ENCODE data around the gene ZBTB7C. TPM values are rescaled to one million over a fixed set of nuclear protein-coding genes. Genes with fewer than 3 reads are reported as not detected.

ZBTB7C gene
- total RNA-seq, 2 donors from 2014 or later: 1.3 to 2.3 TPM

GRCh38 chr18:48003426-48004349 lies 405.5 kb downstream of the ZBTB7C start:
- ATAC-seq: peak; percentile 53
- DNase-seq: peak; percentile 59 to 90 (median 79)
- Histone ChIP-seq H3K4me1 (peaks cover 26% of the 10 kb centered on the region), H3K27me3 (no peaks in the 10 kb centered on the region), H3K27ac (peak overlapping the region; percentile 66 to 82 (median 78)), H3K36me3 (replicated peaks in 1 of 2; ENCODE audit: insufficient read depth in 1 of 2, low read depth in 2 of 2) (no peaks in the 10 kb centered on the region), H3K9me3 (no peaks in the 10 kb centered on the region), H3K4me3 (no peak overlapping the region)
- 62 to 65% methylated on average over 8 to 10 of the region's 10 CpGs for WGBS, 2 donors
- TF ChIP-seq, protein P1, sequence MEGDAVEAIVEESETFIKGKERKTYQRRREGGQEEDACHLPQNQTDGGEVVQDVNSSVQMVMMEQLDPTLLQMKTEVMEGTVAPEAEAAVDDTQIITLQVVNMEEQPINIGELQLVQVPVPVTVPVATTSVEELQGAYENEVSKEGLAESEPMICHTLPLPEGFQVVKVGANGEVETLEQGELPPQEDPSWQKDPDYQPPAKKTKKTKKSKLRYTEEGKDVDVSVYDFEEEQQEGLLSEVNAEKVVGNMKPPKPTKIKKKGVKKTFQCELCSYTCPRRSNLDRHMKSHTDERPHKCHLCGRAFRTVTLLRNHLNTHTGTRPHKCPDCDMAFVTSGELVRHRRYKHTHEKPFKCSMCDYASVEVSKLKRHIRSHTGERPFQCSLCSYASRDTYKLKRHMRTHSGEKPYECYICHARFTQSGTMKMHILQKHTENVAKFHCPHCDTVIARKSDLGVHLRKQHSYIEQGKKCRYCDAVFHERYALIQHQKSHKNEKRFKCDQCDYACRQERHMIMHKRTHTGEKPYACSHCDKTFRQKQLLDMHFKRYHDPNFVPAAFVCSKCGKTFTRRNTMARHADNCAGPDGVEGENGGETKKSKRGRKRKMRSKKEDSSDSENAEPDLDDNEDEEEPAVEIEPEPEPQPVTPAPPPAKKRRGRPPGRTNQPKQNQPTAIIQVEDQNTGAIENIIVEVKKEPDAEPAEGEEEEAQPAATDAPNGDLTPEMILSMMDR (IDR thresholded peaks at IDR 0.05): no peak
- no peak for TF ChIP-seq POLR2A (IDR thresholded peaks at IDR 0.05)
- intact Hi-C loops (cut with DNase I): no loop called here

GRCh38 chr18:48002933-48003365 lies 406.2 kb downstream of the ZBTB7C start:
- H3K36me3 ChIP-seq (replicated peaks in 1 of 2; ENCODE audit: insufficient read depth in 1 of 2, low read depth in 2 of 2): no peaks in the 10 kb centered on the region
- H3K4me1 ChIP-seq: peaks cover 22% of the 10 kb centered on the region
- DNase-seq: peak; percentile 70 to 94 (median 79)
- H3K27me3 ChIP-seq: no peaks in the 10 kb centered on the region
- intact Hi-C loops (cut with DNase I): no loop called here
- no peaks in the 10 kb centered on the region for H3K9me3 ChIP-seq
- 40 to 70% methylated on average over 5 of the region's 5 CpGs for WGBS, 2 donors
- TF ChIP-seq, protein P1 (IDR thresholded peaks at IDR 0.05): no peak
- peak in 2 of 3 donors; percentile 24 to 30 for TF ChIP-seq POLR2A (IDR thresholded peaks at IDR 0.05)
- peak; percentile 90 for ATAC-seq
- peak overlapping the region; percentile 66 to 82 (median 78) for H3K27ac ChIP-seq
- no peak overlapping the region for H3K4me3 ChIP-seq

DNA sequence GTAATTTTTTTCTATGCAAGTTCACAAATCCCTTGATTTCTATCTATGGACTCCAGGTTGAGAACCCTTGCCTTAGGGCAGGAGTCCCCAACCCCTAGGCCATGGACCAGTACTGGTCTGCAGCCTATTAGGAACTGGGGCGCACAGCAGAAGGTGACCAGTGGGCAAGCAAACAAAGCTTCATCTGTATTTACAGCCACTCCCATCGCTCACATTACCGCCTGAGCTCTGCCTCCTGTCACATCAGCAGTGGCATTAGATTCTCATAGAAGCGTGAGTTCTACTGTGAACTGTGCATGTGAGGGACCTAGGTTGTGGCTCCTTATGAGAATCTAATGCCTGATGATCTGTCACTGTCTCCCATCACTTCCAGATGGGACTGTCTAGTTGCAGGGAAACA lies 408.5 kb downstream of the ZBTB7C start:
- TF ChIP-seq, protein P1 (IDR thresholded peaks at IDR 0.05): no peak
- no peak for TF ChIP-seq POLR2A (IDR thresholded peaks at IDR 0.05)
- H3K27me3 ChIP-seq: no peaks in the 10 kb centered on the region
- ATAC-seq: no peak
- H3K9me3 ChIP-seq: peaks cover 0 to 5% (median 0%) of the 10 kb centered on the region in 3 donors
- H3K27ac ChIP-seq: no peak overlapping the region
- intact Hi-C loops (cut with DNase I): no loop called here
- H3K4me3 ChIP-seq: no peak overlapping the region
- DNase-seq: no peak
- H3K4me1 ChIP-seq: peaks cover 19% of the 10 kb centered on the region
- 96 to 97% methylated on average over 4 of the region's 4 CpGs for WGBS, 2 donors
- H3K36me3 ChIP-seq (replicated peaks in 1 of 2; ENCODE audit: insufficient read depth in 1 of 2, low read depth in 2 of 2): no peaks in the 10 kb centered on the region

DNA sequence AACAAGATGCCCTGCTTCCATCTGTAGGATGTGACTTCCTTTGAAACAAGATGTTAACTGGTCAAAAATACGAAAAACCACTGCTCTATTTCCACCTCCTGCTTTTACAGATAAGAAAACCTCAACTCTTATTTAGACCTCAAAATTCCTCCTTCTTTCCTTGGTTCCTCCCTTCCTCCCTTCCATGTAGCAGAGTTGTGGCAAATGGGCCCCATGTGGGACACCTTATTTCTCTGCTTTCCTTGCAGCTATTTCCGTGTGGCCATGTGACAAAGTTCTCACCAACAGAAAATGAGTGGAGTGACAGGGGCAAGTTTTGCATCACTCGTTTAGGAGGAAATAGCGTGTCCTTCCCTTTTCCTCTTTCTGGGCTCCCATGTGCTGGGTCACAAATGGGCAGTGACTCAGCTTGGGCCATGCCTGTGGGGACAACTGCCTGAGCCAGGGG lies 409.4 kb downstream of the ZBTB7C start:
- no peaks in the 10 kb centered on the region for H3K36me3 ChIP-seq (replicated peaks in 1 of 2; ENCODE audit: insufficient read depth in 1 of 2, low read depth in 2 of 2)
- intact Hi-C loops (cut with DNase I): no loop called here
- H3K4me3 ChIP-seq: no peak overlapping the region
- WGBS, 2 donors: 52 to 62% methylated on average over 4 of the region's 4 CpGs
- H3K9me3 ChIP-seq: peaks cover 0 to 5% (median 0%) of the 10 kb centered on the region in 3 donors
- ATAC-seq (no peak), DNase-seq (no peak)
- no peak overlapping the region for H3K27ac ChIP-seq
- H3K4me1 ChIP-seq: peaks cover 19% of the 10 kb centered on the region
- no peaks in the 10 kb centered on the region for H3K27me3 ChIP-seq
- TF ChIP-seq, protein P1 (IDR thresholded peaks at IDR 0.05): no peak
- TF ChIP-seq POLR2A (IDR thresholded peaks at IDR 0.05): no peak

Measured in body of pancreas (tissue), 4 donors.